Amniotic epithelial cell (primary cell): Measurements from ENCODE around the gene DNAH1.

Source experiments
- DNase-seq: peaks from one replicate; pipeline ENCODE4 v3.0.0-alpha.2; 2010; ENCODE audit warnings: low read depth

Gene DNAH1

GRCh38 chr3:52333869-52334557 lies 17.9 kb downstream of the DNAH1 start:
- no peak for DNase-seq

GRCh38 chr3:52338131-52338530 lies 22.0 kb downstream of the DNAH1 start:
- DNase-seq = peak; percentile 33

GRCh38 chr3:52339612-52340011 lies 23.5 kb downstream of the DNAH1 start:
- peak; percentile 86 for DNase-seq

- DNase-seq = no peak
These were observed 25.0 kb downstream of the DNAH1 start for GRCh38 chr3:52341123-52341522.

- no peak for DNase-seq
These were observed 28.0 kb downstream of the DNAH1 start for GRCh38 chr3:52343946-52344600.

GRCh38 chr3:52345521-52346109 lies 29.5 kb downstream of the DNAH1 start:
- peak; percentile 13 for DNase-seq

GRCh38 chr3:52346623-52347530 lies 30.8 kb downstream of the DNAH1 start:
- DNase-seq = peak; percentile 87

- DNase-seq = no peak
These were observed 31.9 kb downstream of the DNAH1 start for GRCh38 chr3:52347716-52348635.

- no peak for DNase-seq
These were observed 33.0 kb downstream of the DNAH1 start for GRCh38 chr3:52349131-52349530.

- no peak for DNase-seq
These were observed 33.7 kb downstream of the DNAH1 start for GRCh38 chr3:52349611-52350395.

- no peak for DNase-seq
These were observed 34.3 kb downstream of the DNAH1 start for GRCh38 chr3:52350416-52350815.

- DNase-seq = no peak
These were observed 35.1 kb downstream of the DNAH1 start for GRCh38 chr3:52350981-52351761.

- DNase-seq = no peak
These were observed 35.7 kb downstream of the DNAH1 start for GRCh38 chr3:52351762-52352368.

GRCh38 chr3:52352566-52352965 lies 36.4 kb downstream of the DNAH1 start:
- DNase-seq = no peak

GRCh38 chr3:52353291-52353855 lies 37.3 kb downstream of the DNAH1 start:
- DNase-seq = no peak

GRCh38 chr3:52354676-52355075 lies 38.6 kb downstream of the DNAH1 start:
- DNase-seq = no peak

- DNase-seq = no peak
These were observed 39.4 kb downstream of the DNAH1 start for GRCh38 chr3:52355526-52355925.

GRCh38 chr3:52356126-52356525 lies 40.0 kb downstream of the DNAH1 start:
- no peak for DNase-seq
